Pulmonary artery endothelial cell (primary cell): ENCODE data around the gene MT1B. TPM values are rescaled to one million over a fixed set of nuclear protein-coding genes. Genes with fewer than 3 reads are reported as not detected.

Experiments used
- DNase-seq: peaks from one replicate; pipeline ENCODE4 v3.0.0-alpha.2; 2011; ENCODE audit warnings: low read depth, low spot score
- total RNA-seq: library from RNA; depleted of rRNA; stranded (reverse); fragments of >200 nt; gene quantifications from 2 replicates; pipeline ENCODE4 v1.2.3, GENCODE V29; 2014

Gene MT1B
- total RNA-seq, 1 donor from 2014 or later = not detected

DNA sequence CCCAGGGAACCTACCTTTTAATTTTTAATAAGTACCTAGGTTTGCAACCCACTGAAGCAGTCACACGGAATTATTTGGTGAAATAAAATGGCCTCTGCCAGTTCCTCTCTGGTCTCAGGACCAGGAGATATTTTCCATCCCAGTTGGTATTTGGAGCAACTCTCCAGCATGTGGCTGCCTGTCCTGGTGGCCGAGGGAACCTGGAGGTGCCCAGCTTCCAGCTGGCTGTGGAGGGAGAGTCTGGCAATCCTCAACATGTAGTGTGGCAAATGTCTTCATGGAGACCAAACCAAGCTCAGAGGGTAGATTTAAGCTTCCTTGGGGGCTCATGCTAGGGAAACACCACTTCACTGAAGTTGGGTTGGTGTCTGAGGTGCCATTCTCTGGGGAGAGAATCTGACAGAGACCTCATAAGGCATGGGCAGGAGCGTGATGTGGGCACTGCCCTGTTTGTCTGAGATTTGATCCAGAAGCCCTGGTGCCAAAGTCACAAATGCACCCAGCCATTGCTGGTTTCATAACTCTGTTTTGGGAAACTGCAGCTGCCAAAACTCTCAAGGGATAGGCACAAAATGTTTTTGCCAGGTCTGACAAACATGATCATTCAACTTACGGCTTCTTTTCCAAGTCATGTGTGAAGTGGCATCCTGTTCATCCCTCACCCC is 33.4 kb downstream of the MT1B start:
- DNase-seq = no peak

GRCh38 chr16:56686758-56687157 is 35.1 kb downstream of the MT1B start:
- no peak for DNase-seq

- DNase-seq = no peak
Measured at GRCh38 chr16:56688762-56689161, 37.1 kb downstream of the MT1B start.

DNA sequence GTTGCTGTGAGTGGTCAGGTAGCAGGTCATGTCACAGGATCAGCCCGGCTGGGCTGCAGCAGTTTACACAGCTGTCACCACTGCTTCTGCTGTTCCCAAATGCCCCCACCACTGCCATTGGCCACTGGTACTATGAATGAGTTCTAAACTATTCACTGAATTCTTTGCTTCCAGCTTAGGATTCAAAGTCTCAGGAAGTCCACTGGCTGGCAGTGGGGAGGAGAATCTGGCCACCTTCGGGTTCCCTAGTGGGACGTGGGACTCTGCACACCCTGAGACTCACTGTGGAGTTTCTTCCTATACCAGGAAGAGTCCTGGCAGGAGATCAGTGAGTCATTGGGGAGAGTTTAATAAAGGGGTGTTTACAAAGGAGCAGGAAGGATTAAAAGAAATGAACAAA is 37.5 kb downstream of the MT1B start:
- no peak for DNase-seq

DNA sequence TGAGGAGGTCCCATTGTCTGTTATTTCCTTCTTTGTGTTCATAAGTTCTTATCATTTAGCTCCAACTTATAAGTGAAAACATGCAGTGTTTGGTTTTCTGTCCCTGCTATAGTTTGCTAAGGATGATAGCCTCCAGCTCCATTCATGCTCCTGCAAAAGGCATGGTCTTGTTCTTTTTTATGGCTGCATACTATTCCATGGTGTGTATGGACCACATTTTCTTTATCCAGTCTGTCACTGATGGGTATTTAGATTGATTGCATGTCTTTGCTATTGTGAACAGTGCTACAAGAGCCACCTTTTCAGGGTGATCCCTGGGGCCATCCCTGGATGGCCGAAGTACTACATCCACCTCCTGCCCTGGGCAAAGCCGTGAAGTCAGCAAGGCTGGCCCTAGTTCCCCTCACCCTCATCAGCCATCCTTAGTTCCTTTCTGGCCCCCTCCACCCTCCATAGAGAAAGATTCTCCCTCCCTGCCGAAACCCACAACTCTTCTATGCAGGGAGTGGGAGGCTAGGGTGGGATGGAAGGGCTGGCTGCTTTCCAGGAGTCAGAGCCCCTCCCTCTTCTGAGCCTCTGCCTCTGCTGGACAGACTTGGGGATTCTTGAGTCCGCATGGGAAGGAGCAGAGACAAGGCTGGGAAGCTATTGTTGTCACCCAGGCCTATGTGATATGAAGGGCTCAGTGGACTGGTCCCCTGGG is 38.9 kb downstream of the MT1B start:
- no peak for DNase-seq

DNA sequence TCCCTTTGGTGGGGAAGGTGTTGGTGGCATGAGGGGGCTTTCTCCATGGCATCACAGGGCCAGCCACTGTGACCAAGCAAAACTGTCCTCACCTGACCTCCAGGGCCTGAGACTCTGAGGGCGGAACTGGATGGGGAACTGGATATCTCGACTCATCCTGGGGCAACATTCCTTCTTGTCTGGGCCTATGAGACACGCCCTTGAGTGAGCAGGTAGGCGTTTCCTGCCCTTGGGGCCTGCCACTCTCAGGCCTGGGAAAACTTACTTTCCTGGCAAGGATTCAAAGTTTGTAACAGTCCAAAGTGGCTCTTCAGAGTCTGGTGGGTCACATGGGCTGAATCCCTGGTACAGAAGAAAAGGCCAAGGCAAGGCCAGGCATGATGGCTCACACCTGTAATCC is 40.2 kb downstream of the MT1B start:
- DNase-seq = no peak

- DNase-seq = no peak
Measured at GRCh38 chr16:56695246-56695645, 43.6 kb downstream of the MT1B start.

- no peak for DNase-seq
Measured at GRCh38 chr16:56697456-56698155, 45.9 kb downstream of the MT1B start.

GRCh38 chr16:56700195-56700594 is 48.5 kb downstream of the MT1B start:
- no peak for DNase-seq

- DNase-seq = no peak
Measured at GRCh38 chr16:56700631-56701030, 48.9 kb downstream of the MT1B start.

GRCh38 chr16:56701534-56701933 is 49.8 kb downstream of the MT1B start:
- no peak for DNase-seq

Other genes starting within 250 kb of the MT1B start
- 241 and 263 TPM in 2 replicates for gene AMFR, start 226.3 kb upstream of the MT1B start, total RNA-seq
- gene NUDT21, start 200.6 kb upstream of the MT1B start, total RNA-seq = 135 and 158 TPM in 2 replicates
- 87.0 and 152 TPM in 2 replicates for gene OGFOD1, start 200.3 kb upstream of the MT1B start, total RNA-seq
- gene BBS2, start 131.9 kb upstream of the MT1B start, total RNA-seq = 29.7 and 49.2 TPM in 2 replicates
- gene MT4, start 86.8 kb upstream of the MT1B start, total RNA-seq = not detected in 2 replicates
- not detected in 2 replicates for gene MT3, start 62.4 kb upstream of the MT1B start, total RNA-seq
- gene MT2A, start 43.3 kb upstream of the MT1B start, total RNA-seq = 227 and 304 TPM in 2 replicates
- gene MT1E, start 26.1 kb upstream of the MT1B start, total RNA-seq = 132 and 284 TPM in 2 replicates
- 3.5 and 8.8 TPM in 2 replicates for gene MT1M, start 19.2 kb upstream of the MT1B start, total RNA-seq
- 4.2 and 9.4 TPM in 2 replicates for gene MT1A, start 13.2 kb upstream of the MT1B start, total RNA-seq
- gene MT1F, start 6.1 kb downstream of the MT1B start, total RNA-seq = 0.59 and 2.4 TPM in 2 replicates
- gene MT1G, start 16.2 kb downstream of the MT1B start, total RNA-seq = not detected in 2 replicates
- gene MT1H, start 17.9 kb downstream of the MT1B start, total RNA-seq = not detected in 2 replicates
- 26.1 and 29.9 TPM in 2 replicates for gene MT1X, start 30.6 kb downstream of the MT1B start, total RNA-seq
- 111 and 118 TPM in 2 replicates for gene NUP93, start 78.2 kb downstream of the MT1B start, total RNA-seq
- not detected in 2 replicates for gene SLC12A3, start 213.3 kb downstream of the MT1B start, total RNA-seq